ENCODE results near the gene IHH. TPM values are rescaled to one million over a fixed set of nuclear protein-coding genes. Genes with fewer than 3 reads are reported as not detected.

The IHH gene
- polyA plus RNA-seq, 6 donors from 2014 or later: not detected

DNA sequence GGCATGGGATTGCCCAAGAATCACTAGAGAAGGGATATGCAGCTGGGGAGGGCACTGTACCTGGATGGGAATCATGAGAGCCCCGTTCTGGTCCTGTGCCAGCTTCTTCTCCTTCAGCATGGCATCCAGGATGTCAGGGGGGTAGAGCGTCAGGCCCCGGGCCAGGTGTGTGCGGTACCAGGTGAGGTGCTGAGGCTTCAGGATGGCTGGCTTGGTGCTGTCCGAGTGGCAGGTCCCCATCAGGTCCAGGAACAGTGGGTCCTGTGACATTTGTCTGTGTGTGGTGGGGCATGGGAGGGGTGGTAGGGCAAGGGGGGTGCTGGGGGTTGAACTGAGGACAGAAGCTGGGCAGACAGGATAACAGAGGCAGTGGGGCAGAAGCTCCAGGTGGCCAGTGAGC lies 32.6 kb downstream of the IHH start:
- no peaks in the 10 kb centered on the region for H3K4me1 Mint-ChIP-seq

DNA sequence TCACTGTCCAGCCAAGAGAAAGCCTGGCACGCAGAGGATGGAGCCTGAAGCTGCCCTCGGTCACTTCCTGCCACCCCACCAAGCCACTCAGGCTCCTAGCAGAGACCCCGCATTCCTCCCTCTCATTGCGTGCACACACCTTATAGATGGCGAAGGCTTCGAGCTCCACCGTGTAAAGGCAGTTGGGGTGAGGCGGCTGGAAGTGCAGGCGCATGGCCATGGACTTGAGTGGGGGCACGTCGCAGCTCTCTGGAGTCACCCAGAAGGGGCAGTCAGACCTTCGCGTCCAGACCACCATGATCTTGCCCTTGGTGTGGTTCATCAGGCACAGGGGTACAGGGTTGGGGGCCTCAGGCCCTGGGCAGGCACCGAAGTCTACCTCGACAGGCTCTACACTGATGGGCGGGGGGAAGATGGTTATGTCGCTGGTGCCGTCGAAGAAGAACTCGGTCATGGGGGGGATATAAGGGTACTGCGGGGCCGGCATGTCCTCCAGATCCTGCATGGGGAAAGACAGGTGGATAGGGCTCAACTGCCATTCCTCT lies 33.1 kb downstream of the IHH start:
- DNase-seq (no peak), ATAC-seq (ENCODE audit: low read depth in 2 of 2) (no peak)
- Mint-ChIP-seq H3K36me3 (no peaks in the 10 kb centered on the region), H3K4me1 (no peaks in the 10 kb centered on the region), H3K9me3 (no peaks in the 10 kb centered on the region), H3K4me3 (peak overlapping the region in 1 of 8 donors; percentile 53), H3K27ac (no peak overlapping the region), H3K27me3 (peaks cover 15 to 68% (median 58%) of the 10 kb centered on the region in 3 donors)

More for the DNA sequence above, 32.6 kb downstream of the IHH start:
- DNase-seq: no peak
- Mint-ChIP-seq H3K27ac (no peak overlapping the region), H3K27me3 (peaks cover 16 to 65% (median 57%) of the 10 kb centered on the region in 3 donors), H3K36me3 (no peaks in the 10 kb centered on the region), H3K4me3 (no peak overlapping the region), H3K9me3 (no peaks in the 10 kb centered on the region)
- no peak for ATAC-seq (ENCODE audit: low read depth in 2 of 2)

- no peak for ATAC-seq (ENCODE audit: low read depth in 2 of 2)
- Mint-ChIP-seq H3K27me3 (peaks cover 11 to 68% (median 52%) of the 10 kb centered on the region in 3 donors), H3K4me3 (no peak overlapping the region), H3K4me1 (no peaks in the 10 kb centered on the region), H3K9me3 (no peaks in the 10 kb centered on the region), H3K27ac (no peak overlapping the region), H3K36me3 (no peaks in the 10 kb centered on the region)
- DNase-seq: no peak
These were observed 33.8 kb downstream of the IHH start for GRCh38 chr2:219026946-219027345.

GRCh38 chr2:219025637-219026585 lies 34.8 kb downstream of the IHH start:
- no peaks in the 10 kb centered on the region for H3K4me1 Mint-ChIP-seq
- no peak overlapping the region for H3K4me3 Mint-ChIP-seq
- peaks cover 12 to 64% (median 48%) of the 10 kb centered on the region in 3 donors for H3K27me3 Mint-ChIP-seq
- H3K9me3 Mint-ChIP-seq: no peaks in the 10 kb centered on the region
- H3K27ac Mint-ChIP-seq: no peak overlapping the region
- ATAC-seq (ENCODE audit: low read depth in 2 of 2) (no peak), DNase-seq (no peak)
- H3K36me3 Mint-ChIP-seq: no peaks in the 10 kb centered on the region

- H3K27ac Mint-ChIP-seq: no peak overlapping the region
- peaks cover 11 to 53% (median 44%) of the 10 kb centered on the region in 3 donors for H3K27me3 Mint-ChIP-seq
- H3K9me3 Mint-ChIP-seq: no peaks in the 10 kb centered on the region
- ATAC-seq (ENCODE audit: low read depth in 2 of 2): no peak
- H3K4me1 Mint-ChIP-seq: no peaks in the 10 kb centered on the region
- H3K36me3 Mint-ChIP-seq: no peaks in the 10 kb centered on the region
- DNase-seq: no peak
- H3K4me3 Mint-ChIP-seq: no peak overlapping the region
These were observed 36.7 kb downstream of the IHH start for GRCh38 chr2:219024059-219024458.

DNA sequence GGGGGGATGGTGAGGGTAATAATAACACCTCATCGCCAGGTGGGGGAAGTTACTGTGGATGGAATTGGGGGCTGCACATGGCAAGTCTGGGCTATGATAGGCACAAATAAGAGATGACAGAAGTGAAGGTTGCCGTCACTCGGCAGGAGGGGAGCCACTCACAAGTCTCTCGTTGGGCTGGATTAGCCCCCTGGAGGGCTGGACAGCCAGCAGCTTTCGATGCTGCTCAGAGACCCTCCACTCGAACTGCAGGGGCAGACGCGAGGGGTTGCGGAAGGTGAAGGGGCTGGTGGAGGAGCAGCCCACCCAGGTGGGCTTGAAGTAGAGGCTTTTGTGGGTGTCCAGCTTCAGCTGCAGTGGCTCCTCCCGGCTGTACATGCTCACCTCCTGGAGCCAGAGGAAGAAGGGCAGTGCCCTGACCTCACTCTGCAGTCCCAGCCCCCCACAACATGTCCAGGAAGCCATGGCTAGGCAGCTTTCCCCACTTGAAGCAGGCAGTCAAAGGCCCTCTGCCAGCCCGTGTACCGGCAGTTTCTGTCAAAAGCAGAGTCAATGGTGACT lies 37.6 kb downstream of the IHH start:
- DNase-seq: no peak
- Mint-ChIP-seq H3K27me3 (peaks cover 17 to 61% (median 37%) of the 10 kb centered on the region in 3 donors), H3K4me3 (no peak overlapping the region), H3K9me3 (no peaks in the 10 kb centered on the region), H3K4me1 (no peaks in the 10 kb centered on the region), H3K27ac (no peak overlapping the region), H3K36me3 (no peaks in the 10 kb centered on the region)
- ATAC-seq (ENCODE audit: low read depth in 2 of 2): no peak

DNA sequence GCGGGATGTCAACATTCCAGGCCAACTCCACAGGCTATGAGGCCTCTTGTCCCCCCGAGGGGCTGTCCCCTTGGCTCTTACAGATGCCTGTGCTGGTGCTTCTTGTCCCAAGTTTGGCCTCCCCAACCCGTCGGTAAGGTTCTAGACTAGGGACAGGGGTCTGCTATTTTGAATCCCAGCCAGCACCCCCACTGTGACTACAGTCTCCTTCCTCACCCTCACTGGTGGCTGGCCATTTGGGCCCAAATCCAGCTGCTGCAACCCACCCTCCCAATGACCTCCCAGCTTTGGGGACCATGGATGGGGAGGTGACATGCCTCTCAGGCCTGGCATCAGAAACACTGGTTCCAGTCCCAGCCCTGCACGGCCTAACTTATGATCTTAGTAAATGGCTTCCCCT lies 38.1 kb downstream of the IHH start:
- H3K9me3 Mint-ChIP-seq: no peaks in the 10 kb centered on the region

GRCh38 chr2:219022041-219022440 lies 38.7 kb downstream of the IHH start:
- Mint-ChIP-seq H3K4me1 (no peaks in the 10 kb centered on the region), H3K27ac (no peak overlapping the region), H3K4me3 (no peak overlapping the region), H3K27me3 (peaks cover 21 to 61% (median 41%) of the 10 kb centered on the region in 3 donors), H3K36me3 (no peaks in the 10 kb centered on the region), H3K9me3 (no peaks in the 10 kb centered on the region)
- DNase-seq (no peak), ATAC-seq (ENCODE audit: low read depth in 2 of 2) (no peak)

More for the DNA sequence above, 38.1 kb downstream of the IHH start:
- H3K36me3 Mint-ChIP-seq: no peaks in the 10 kb centered on the region
- DNase-seq (no peak), ATAC-seq (ENCODE audit: low read depth in 2 of 2) (no peak)
- H3K27me3 Mint-ChIP-seq: peaks cover 17 to 61% (median 37%) of the 10 kb centered on the region in 3 donors
- no peak overlapping the region for H3K27ac Mint-ChIP-seq
- no peaks in the 10 kb centered on the region for H3K4me1 Mint-ChIP-seq
- no peak overlapping the region for H3K4me3 Mint-ChIP-seq

DNA sequence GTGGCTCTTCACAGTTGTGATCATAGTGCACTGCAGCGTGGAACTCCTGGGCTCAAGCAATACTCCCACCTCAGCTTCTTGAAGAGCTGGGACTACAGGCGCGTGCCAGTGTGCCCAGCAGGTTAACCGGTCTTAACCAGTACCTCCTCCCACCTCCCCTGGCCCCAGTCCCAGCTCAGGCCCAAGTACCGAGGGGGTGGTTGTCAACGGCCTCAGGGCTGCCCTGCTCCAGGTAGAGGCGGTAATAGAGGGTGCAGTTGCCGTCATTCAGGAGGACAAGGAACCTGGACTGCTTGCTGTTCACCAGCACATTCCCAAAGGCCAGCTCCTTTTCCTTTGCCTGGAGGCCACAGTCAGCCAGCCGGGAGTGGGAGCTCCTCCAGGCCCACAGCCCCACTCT lies 39.1 kb downstream of the IHH start:
- ATAC-seq (ENCODE audit: low read depth in 2 of 2): no peak
- DNase-seq: no peak
- H3K27ac Mint-ChIP-seq: no peak overlapping the region
- H3K27me3 Mint-ChIP-seq: peaks cover 21 to 64% (median 45%) of the 10 kb centered on the region in 3 donors
- no peaks in the 10 kb centered on the region for H3K4me1 Mint-ChIP-seq
- no peak overlapping the region for H3K4me3 Mint-ChIP-seq
- H3K36me3 Mint-ChIP-seq: no peaks in the 10 kb centered on the region
- no peaks in the 10 kb centered on the region for H3K9me3 Mint-ChIP-seq

DNA sequence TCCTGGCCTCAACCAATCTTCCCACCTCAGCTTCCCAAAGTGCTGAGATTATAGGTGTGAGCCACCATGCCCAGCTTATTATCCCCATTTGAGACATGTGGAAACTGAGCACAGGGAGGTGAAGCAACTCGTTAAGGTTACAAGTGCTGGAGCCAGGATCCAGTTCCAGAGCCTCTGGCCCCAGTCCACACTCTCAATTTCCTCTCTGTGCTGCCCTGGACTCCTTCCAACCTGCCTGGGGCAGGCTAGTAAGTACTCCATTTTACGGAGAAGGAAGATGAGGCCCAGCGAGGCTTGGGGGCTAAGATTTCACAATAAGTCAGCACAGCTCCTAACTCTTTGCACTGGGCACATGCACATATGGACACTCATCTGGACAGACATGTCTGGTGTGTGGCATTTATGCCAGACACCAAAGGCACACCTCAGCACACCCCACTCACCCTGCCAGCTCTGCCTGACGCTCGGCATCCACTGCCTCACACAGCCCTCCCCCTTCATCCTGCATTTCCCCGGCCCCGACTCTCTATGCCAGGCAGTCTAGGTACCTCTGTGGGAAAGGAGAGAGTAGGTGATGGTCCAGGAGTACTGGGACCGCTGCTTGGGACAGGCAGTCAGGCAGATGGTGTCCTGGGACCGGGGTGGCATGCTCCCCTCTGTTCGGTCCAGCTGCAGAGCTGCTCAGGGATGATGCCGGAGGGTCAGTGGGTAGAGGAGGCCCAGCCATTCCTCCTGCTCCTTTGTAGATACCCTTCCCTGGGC lies 39.9 kb downstream of the IHH start:
- H3K27ac Mint-ChIP-seq: no peak overlapping the region
- DNase-seq: no peak
- H3K4me1 Mint-ChIP-seq: no peaks in the 10 kb centered on the region

DNA sequence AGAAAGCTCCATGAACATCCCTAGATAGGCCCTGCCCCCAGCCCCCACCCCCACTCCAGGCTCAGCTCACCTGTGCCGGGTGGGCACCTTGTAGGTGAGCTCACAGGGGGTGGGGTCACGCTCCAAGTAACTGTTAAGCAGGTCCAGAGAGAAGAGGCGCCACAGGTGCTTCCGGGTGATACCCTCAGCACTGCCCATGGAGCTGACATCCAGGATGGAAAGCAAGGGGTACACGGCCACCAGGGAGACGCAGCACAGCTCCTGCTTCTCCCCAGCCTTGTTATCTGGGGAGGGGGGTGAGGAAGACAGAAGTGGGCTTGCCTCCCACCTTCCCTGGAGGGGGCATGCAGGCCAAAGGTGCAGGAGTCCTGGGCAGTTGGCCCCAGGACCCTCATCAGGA lies 41.3 kb downstream of the IHH start:
- Mint-ChIP-seq H3K27ac (no peak overlapping the region), H3K4me3 (no peak overlapping the region), H3K36me3 (no peaks in the 10 kb centered on the region), H3K4me1 (no peaks in the 10 kb centered on the region), H3K27me3 (peaks cover 28 to 71% (median 48%) of the 10 kb centered on the region in 3 donors), H3K9me3 (peaks cover 0 to 5% (median 0%) of the 10 kb centered on the region in 7 donors)
- DNase-seq (no peak), ATAC-seq (ENCODE audit: low read depth in 2 of 2) (no peak)

More for the DNA sequence above, 39.9 kb downstream of the IHH start:
- peak overlapping the region in 1 of 8 donors; percentile 31 for H3K4me3 Mint-ChIP-seq
- no peaks in the 10 kb centered on the region for H3K36me3 Mint-ChIP-seq
- no peak for ATAC-seq (ENCODE audit: low read depth in 2 of 2)
- peaks cover 24 to 67% (median 48%) of the 10 kb centered on the region in 3 donors for H3K27me3 Mint-ChIP-seq
- H3K9me3 Mint-ChIP-seq: no peaks in the 10 kb centered on the region

- DNase-seq (no peak), ATAC-seq (ENCODE audit: low read depth in 2 of 2) (no peak)
- H3K36me3 Mint-ChIP-seq: no peaks in the 10 kb centered on the region
- no peak overlapping the region for H3K27ac Mint-ChIP-seq
- H3K27me3 Mint-ChIP-seq: peaks cover 32 to 74% (median 55%) of the 10 kb centered on the region in 3 donors
- H3K9me3 Mint-ChIP-seq: peaks cover 0 to 6% (median 0%) of the 10 kb centered on the region in 7 donors
- H3K4me1 Mint-ChIP-seq: no peaks in the 10 kb centered on the region
- H3K4me3 Mint-ChIP-seq: no peak overlapping the region
These were observed 42.0 kb downstream of the IHH start for GRCh38 chr2:219018726-219019125.

GRCh38 chr2:219018286-219018685 lies 42.4 kb downstream of the IHH start:
- Mint-ChIP-seq H3K36me3 (no peaks in the 10 kb centered on the region), H3K27me3 (peaks cover 32 to 78% (median 60%) of the 10 kb centered on the region in 3 donors), H3K4me3 (no peak overlapping the region), H3K4me1 (no peaks in the 10 kb centered on the region), H3K27ac (no peak overlapping the region), H3K9me3 (peaks cover 0 to 6% (median 0%) of the 10 kb centered on the region in 7 donors)
- ATAC-seq (ENCODE audit: low read depth in 2 of 2): no peak
- DNase-seq: no peak
